Stimulated activated CD8-positive, alpha-beta memory T cell treated with anti-CD3 and anti-CD28 coated beads, Interleukin-7, amount 100 ng/mL, for 1 hour (primary cell): ENCODE results near the gene CGNL1.

Experiments
- DNase-seq, 2 donors: peaks; one replicate each; pipeline ENCODE4 v3.0.0-alpha.2; 2020; ENCODE audit warnings: low read depth in 2 of 2

The CGNL1 gene

DNA sequence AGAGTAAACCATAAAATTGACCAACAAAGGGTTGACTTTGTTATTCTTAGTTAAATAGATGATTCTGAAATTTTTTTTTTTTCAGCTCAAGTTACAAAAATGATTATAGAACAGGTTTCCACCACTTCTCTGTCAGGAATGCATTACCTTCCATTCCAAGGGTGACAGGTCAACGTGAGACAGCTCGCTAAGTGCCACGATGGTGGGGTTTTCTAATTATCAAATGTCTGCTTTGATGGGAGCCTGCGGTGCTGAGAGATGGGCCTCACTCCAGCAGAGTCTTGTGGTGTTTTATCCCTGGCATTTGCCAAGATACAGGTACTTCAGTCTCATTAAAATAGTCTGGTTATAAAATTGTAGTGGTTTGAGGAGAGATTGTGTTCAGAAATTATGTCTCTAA, 80.3 kb downstream of the CGNL1 start:
- no peak for DNase-seq

DNA sequence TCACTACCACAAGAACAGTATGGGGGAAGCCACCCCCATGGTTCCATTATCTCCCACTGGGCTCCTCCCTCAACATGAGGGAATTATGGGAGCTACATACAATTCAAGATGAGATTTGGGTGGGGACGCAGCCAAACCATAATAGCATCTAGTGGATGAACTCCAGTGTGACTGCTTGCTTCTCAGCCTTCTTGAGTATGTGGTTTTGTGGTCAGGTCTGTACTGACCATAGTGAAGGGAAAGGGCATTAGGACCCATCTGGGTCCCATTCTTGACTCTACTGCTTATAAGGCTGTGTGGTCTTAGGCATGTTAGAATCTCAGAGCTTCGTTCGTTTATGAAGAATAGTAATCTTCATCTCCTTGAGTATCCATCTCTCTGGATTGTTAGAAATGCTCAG, 81.4 kb downstream of the CGNL1 start:
- no peak for DNase-seq

DNA sequence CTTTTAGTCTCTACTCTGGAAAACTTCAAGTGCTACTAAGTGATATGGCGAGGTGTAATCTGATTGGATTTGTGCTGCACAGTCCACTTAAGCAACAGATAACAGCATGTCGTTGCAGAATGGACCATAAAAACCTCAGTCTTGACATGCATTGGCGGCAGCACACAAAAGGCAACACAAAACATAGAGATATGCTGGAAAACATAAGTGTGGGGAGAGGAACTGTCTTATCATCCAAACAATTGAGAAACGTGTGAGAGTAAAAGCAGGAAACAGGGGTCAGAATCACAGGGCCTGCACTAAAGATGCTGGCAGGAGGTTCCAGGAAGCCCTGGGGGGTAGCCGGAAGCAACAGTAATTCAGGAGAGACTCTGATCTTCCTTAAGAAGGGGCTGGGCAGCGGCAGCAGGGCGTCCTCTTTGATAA, 82.1 kb downstream of the CGNL1 start:
- no peak for DNase-seq

DNA sequence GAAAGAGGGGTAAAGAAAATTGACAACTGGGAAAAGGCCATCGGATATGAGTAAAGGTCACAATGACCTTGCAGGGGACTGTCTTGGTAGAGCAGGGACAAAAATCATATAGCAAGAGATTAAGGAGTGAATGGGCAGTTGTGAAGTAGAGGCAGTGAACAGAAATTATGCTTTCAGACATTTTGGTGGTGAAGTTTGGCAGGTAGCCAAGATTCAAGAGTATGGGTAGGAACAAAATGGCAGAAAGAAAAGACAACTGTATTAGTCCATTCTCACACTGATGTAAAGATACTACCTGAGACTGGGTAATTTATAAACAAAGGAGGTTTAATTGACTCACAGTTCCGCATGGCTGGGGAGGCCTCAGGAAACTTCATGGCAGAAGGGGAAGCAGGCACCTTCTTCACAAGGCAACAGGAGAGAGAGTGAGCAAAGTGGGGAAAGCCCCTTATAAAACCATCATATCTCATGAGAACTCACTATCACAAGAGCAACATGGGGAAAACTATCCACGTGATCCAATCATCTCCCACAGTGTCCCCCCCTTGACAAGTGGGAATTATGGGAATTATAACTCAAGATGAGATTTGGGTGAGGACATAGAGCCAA, 84.0 kb downstream of the CGNL1 start:
- no peak for DNase-seq

DNA sequence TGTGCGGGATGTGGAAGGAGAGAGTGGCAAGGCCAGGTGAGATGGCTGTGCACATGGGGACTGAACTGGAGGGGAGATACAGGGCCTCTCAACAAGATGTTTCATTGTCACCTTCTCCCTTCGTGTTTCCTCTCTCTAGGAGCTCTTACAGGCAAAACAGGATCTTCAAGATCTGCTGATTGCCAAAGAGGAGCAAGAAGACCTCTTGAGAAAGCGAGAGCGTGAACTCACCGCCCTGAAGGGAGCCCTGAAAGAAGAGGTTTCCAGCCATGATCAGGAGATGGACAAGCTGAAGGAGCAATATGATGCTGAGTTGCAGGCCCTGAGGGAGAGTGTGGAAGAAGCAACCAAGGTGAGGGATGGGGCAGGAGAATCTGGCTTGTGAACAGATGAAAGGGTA, 85.2 kb downstream of the CGNL1 start:
- no peak for DNase-seq

DNA sequence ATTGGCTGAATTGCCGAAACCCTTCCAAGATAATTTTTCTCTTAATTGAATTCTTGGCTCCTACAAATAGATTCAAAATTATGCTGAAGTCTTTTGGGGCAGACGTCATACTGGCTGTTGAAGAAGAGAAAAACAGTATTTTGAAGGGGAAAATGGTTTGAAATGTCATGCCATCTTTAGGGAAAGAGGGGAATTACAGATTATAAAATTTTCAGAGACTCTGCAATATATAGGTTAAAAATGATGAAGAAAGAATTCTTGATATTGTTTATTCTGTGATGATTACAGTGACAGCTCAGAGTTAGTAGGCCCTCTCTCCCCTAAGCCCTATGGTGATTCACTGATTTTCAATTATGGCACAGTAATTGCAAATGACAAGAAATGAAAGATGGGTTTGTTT, 86.1 kb downstream of the CGNL1 start:
- no peak for DNase-seq

DNA sequence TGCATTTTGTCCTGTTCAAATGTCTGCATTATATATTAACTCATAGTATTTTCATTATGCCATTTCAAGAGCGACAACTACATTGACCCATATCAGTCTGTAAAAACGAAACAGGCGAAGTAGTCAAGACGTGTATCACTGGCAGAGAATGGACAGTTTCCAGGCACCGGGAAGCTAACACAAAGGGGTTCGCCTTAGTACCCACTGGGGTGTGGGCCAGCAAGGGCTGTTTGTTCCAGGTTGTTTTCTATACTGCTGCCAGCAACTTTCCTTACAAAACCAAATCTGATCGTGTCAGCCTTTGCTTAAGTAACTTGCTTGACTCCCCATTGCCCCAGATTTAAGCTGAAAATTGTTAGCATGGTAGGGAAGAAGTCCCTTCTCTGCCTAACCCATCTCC, 87.1 kb downstream of the CGNL1 start:
- no peak for DNase-seq

DNA sequence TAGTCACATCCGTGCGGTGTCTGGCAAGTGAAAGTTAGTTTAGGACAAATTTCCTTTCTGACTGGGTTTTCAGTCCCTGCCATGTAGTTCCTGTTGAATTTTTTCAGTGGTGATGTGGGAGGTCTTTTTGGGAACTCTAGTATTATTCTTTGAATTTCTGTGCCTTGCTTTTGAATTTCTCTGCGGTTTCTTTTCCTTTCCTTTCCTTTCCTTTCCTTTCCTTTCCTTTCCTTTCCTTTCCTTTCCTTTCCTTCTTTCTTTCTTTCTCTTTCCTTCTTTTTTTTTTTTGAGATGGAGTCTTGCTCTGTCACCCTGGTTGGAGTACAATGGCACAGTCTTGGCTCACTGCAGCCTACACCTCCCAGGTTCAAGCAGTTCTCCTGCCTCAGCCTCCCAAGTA, 88.2 kb downstream of the CGNL1 start:
- DNase-seq, result no peak

DNA sequence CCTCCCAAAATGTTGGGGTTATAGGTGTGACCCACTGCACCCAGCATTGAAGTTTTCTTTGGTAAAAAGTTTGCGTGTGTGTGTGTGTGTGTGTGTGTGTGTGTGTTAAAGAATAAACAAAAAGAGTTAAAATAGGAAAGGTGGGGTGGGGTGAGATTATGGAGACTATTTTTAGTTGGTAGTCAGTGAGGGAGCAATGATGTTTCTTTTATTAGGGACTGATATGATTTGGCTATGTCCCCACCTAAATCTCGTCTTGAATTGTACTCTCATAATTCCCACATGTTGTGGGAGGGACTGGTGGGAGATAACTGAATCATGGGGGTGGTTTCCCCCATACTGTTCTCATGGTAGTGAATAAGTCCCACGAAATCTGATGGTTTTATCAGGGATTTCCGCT, 92.2 kb downstream of the CGNL1 start:
- no peak for DNase-seq

DNA sequence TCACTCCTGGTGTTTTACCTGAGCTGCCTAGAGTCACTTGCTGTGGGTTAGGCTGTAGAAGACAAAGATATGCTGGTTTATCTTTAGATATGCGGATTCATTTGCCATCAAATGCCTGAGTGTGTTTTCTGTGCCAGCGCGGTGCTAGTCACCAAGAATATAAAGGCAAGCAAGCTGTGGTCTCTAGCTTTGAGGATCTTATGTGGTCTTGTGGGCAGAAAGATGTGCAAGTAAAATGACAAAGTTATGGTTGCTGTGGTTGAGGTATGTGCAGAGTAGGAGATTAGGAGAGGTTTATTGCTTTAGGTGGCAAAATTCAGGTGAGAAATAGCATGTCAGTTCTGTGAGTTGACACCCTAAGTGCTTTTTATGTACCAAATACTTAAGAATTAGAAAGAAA, 94.2 kb downstream of the CGNL1 start:
- DNase-seq, result no peak

DNA sequence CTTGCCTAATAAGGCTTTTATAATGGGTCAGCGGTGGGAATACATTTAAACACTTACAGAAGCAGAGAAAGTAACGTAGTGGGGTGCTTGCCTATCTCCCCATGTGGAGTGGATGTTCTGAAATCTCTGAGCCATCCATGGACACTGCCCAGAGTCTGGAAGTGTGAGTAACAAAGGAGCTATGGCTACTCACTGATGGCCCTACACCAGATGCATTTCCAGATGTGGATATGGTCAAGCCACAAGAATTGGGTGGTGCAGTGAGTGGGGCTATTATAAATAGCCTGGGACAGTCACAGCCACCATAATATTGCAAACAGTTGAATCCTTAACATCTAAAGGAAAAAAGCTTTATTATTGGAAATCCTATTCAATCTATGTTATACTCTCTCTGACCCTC, 96.6 kb downstream of the CGNL1 start:
- DNase-seq, result no peak

DNA sequence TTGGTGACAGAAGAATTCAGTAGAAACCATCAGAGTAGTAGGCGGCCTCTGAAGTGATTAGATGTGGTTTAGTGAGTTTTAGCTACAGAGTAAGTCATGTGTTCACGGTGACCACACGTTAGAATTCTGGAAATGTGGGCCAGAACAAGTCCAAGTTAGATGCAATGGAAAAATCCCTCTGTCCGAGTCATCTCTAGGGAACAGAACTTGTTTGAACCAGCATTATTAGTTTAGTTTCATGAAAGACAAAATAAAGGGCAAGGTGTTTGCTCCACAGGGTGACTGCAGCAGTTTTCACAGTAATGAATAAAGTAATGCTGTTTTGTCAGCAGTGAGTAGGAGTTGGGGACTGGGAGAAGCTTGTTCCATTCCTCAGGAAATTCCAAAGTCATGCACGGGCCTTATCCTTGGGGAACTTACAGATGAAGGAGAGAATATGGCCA, 100.2 kb downstream of the CGNL1 start:
- DNase-seq, result no peak

DNA sequence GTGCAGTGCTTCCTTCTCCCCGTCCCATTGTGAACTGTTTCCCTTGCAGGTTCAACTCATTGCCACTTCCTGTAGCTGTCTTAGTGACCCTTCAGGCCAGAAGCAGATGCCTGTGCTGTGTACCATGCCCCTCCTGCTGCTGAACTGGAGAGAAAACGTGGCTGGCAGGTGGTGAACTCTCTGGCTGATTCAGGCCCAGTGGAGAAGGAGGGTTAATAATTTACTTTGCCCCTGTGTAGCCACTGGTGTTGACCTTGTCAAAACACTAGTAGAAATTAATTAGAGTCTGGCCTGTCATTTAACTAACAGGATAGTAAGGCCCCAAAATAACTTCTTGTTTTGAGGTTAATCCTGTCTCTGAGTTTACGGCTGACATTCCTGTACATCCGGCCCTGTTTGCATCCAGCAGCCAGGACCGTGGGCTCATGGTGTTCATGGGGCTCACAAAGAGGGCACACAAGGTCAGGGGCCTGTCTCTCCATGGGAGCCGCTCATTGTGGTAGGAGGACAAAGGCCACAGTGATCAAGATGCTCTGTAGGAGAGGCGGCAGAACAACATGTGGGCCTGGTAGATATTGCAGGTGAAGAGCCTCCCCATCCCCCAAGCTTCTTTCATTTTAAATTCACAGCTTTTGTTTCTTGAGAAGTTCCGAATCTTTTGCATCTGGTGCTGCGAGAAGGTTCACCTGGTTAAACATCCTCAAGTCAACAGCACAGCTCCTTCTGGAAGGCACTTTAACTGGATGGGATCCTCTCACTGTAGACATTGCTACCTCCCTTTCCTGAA, 101.6 kb downstream of the CGNL1 start:
- DNase-seq, result no peak

DNA sequence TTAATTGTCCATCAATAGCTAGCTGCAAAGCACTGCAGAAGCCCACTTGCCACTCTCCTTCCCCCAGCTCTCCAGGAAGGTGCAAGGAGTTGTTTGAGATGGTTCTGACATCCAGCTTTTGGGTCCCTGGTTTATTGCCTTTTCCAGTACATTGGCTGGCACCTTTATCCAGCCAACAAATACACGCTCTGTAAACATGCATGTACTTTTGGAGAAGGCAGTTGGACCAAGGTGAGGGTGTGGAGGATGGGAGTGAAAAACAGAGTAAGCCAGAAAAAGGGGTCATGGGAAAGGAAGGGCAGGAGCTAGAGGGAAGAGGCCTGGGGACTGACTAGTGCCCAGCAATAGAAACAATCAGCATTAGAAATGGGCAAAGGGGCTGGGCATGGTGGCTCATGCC, 102.7 kb downstream of the CGNL1 start:
- DNase-seq, result no peak

DNA sequence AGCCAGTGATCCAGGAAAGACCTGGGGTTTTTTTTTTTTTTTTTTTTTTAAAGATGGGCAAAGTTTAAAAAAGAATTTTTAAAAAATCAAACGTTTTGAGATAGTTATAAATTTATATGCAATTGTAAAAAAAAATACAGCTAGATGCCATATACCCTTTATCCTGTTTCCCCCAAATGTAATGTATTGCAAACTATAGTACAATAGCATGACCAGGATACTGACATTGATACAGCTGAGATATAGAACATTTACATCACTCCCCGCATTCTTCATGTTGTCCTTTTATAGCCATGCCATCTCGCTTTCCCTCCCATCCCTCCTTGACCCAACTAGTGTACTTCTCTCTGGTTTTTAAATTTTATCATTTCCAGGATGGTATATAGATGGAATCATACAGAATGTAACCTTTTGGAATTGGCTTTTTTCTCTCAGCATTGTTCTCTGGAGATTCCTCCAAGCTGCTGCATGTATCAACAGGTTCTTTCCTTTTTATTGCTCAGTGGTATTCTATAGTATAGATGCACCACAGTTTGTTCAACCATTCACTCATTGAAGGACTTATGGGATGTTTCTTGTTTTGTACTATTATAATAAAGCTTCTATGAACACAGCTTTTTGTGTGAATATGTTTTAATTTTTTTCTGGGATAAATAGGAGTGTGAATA, 104.9 kb downstream of the CGNL1 start:
- no peak for DNase-seq

DNA sequence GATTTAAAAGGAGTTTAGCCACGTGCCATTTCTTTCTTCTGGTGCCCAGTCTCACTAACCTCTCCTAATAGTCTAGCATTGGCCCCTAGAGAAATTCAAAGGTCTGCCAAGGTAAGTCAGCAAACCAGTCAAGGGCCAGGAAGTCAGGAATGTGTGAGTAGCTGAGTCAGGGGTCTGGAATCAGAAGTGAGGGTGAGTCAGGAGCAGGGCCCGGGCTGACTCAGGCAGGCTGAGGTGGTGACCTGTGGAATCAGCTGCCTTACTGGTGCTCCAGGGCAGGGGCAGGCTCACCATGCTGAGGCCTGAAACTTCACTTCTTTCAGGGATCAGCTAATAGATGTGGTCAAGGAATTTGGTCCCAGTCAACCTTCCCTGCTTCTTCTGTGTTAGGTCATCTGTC, 109.6 kb downstream of the CGNL1 start:
- no peak for DNase-seq

DNA sequence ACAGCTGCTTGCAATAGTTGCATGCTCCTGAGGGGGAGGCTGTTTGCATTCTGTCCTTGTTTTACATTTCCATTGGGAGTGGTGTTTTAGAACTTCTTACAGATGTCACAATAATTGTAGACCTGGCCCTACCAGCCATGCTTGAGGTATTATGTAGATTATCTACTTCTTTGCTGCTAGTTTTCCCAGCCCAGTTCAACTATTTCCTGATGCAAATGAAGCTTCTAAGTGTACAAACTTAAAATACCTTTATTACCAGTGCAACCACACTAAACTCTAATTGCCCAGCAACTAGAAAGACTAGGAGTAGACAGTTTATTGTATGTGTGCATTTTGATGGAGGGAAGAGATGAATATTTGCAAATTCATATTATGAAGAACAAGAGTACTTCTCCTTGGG, 110.5 kb downstream of the CGNL1 start:
- DNase-seq, result no peak

DNA sequence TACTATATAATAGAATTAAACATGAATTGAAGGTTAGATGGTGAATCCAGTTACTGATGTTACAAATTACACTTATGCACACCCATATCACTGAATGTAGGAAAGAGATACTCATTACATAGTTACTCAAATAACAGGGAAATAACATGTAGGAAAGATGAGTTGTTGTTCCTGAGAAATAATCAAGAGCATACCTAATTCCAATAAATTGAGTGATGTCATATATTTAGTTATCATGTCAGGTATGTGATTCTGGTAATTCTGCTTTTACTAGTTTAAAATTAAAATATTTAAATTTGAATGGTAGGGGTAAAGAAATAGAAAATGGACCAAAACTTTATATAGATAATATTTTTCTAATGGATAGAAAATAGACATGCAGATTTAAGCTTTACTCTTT, 112.8 kb downstream of the CGNL1 start:
- DNase-seq, result no peak

DNA sequence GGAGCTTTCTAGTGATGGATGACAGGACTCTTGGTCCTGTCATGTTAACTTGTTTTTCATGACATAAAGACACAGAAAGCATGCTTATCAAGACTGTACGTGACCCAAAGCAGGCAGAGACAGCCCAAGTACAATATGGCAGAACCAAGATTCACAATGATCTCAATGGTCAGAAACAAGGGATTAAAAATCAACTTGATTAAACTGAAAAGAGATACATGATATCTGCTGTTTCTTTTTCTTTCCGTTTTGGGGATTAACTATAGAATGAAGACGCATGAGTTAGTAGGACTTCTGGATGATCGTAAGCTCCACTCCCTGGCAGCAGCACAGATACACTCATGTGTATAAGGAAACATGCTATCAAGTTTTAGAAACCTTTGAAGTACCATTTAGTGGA, 117.0 kb downstream of the CGNL1 start:
- no peak for DNase-seq

DNA sequence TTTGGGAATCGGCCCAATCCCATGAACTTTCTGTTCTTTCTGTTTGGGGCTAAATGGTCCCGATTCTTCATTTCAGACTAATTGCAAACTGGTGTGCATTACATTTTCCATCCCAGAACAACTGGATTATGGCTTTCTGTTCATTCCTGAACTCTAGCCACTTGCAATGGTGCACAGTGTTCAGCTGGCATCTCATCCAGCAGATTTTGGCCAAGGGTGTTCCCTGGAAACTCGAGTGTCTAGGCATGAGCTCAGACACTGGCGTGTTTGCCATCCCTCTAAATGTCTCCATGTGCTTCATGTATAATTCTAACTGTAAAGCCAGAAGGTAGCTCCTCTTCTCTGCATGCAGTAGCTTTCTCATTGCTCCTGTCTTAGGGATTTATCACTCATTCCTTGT, 118.3 kb downstream of the CGNL1 start:
- no peak for DNase-seq

DNA sequence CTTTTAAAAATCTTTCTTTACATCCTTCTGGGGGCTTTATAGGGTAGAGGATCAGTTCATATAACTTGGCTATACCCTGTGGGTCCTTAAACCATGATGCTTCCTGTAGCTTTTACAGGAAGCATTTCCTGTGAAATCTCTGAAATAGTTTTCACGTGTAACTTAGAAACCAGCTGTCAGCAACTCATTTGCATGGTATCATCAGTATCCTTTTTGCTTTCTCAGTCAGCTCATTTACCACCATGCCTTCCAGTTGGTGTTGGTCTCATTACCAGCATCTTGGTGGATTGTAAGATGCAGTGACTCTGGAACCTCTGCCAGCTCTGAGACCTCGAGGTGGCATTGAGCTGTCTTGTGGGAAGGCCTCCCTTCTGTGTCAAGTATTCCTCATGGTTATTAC, 118.7 kb downstream of the CGNL1 start:
- DNase-seq, result no peak

DNA sequence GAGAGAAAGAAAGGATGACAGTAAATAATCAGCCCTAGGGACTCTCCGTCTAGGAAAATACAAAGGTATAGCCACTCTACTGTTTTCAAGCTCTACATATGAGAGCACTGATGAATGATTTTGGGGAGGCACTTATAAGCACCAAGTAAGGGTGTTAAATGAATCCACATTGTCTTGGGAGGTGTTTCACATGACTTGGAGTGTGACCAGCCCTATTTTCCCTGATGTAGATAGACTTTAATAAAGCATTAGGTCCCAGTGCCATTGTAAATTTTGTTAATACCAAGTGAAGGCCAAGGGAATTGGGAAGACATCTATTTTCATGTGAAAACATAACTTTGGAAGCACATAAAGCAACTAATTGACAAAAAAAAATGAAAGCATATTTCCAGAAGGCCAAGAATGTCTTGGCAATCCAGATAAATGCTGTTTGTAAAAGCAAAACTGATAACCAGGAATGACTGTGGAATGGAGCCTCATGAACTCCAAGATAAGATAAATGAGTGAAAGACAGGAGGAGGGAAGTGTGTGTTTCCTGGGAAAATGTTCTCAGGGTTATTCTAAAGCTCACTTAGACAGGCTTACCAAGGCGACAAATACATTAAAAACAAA, 119.4 kb downstream of the CGNL1 start:
- DNase-seq, result no peak

DNA sequence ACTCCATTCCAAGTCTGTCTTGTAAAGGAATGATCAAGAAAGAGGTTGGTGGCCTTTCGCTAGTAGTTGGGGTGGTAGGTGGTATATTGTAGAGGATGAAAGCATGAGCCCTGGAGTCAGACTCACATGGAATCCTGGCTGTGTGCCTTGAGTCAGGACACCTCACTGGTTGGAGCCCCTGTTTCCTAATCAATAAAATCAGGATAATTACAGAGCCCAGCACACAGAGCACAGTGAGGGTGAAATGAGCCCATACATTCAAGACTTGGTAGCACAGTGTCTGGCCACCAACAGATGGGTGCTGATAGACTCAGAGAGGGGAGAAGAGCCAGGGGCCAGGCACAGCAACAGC, 120.3 kb downstream of the CGNL1 start:
- DNase-seq, result no peak
